Dedifferentiated amniotic fluid mesenchymal stem cell (primary cell): ENCODE data around the gene IQGAP2.

Source experiments
- DNase-seq: peaks from one replicate; pipeline ENCODE4 v3.0.0-alpha.2; 2016; ENCODE audit errors: extremely low spot score

The IQGAP2 gene

DNA sequence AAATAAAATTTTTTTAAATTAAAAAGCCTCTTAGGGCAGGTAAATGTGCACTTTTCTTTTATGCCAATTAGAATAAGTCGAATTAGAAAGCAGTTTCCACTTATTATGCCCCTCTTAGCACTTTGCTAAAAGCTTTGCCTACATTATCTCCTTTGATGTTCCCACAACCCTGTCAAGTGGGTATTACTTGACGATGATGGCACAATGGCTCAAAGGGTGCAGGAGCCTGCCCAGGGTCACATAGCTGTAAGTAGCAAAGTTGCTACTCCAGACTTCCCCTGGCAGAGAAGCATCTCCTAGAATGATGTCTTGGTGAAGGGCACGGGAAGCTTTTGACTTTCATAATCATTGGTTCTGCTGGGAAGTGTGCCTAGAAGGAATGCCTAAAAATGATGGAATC is 18.4 kb upstream of the IQGAP2 start:
- no peak for DNase-seq

DNA sequence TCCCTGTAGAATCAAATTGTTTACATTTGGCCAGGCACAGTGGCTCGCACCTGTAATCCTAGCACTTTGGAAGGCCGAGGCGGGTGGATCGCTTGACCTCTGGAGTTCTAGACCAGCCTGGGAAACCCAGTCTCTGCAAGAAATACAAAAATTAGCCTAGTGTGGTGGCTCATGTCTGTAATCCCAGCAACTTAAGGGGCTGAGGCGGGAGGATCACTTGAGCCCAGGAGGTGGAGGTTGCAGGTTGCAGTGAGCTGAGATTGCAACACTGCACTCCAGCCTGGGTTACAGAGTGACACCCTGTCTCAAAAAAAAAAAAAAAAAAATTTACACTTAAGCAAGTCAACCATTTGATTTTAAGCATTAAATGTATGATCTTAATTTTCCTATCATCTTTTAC is 17.5 kb upstream of the IQGAP2 start:
- DNase-seq: no peak

DNA sequence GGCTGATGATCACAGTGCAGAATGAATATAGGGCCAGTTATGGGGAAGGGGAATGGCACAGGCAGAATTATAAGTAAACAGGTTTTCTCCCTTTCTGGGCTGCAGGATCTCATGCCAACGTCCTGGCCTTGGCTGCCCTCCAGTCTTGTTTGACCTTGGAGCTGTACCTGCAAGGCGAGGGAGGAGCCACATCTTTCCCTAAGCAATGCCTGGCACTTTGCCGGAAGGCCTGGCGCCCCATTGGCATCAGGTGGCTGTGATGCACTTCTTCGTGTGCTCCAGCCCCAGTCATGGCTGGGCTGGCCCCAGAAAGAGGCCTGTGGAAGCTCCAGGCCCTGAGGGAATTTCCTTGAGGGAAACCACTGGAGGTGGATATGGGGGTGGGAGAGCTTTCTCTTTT is 16.7 kb upstream of the IQGAP2 start:
- DNase-seq: no peak

DNA sequence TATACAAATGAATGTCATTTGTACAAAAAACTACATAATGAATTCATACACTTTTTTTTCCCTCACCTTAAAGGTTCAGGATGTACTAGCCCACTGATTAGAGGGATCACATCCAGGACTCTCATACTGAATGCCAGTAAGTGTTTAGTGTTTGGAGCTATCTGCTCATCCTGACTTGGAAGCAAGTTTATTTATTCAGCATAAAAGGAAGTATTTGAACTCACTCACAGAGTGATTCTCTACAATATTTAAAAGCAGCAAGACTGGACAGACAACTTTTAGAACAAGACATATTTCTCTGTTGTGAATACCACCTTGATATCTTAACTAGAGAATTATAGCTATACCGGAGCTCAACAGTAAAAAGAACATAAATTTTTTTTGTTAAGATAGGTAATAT is 14.8 kb upstream of the IQGAP2 start:
- DNase-seq: no peak

DNA sequence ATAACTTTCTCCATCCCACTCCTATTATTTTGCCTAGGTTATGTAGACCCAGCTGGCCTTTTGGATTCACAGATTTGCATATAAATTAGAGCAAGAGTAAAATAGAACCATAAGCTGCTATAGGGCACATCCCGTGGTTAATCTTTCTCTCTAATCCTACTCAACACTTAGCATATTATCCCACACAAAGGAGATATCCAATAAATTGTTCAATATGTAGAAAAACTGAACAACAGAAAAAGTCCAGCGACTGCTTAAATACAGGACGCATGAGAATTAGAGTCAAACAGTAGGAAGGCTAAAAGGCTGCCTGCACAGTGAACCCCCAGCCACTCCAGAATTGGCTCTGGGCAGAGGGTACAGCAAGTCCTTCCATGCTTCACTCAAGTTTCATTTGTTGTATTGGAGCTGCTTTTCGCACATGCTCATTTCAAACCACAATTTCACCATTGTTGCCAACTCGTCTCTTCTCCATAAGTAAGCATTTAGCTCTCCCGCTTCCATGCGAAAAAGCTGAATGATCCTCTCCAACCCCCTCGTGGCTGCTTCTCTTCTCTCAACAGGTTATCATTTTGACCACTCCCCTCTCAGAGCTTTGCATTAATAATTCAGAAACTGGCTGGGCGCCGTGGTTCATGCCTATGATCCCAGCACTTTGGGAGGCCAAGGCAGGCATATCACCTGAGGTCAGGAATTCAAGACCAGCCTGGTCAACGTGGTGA is 14.1 kb upstream of the IQGAP2 start:
- DNase-seq: no peak

DNA sequence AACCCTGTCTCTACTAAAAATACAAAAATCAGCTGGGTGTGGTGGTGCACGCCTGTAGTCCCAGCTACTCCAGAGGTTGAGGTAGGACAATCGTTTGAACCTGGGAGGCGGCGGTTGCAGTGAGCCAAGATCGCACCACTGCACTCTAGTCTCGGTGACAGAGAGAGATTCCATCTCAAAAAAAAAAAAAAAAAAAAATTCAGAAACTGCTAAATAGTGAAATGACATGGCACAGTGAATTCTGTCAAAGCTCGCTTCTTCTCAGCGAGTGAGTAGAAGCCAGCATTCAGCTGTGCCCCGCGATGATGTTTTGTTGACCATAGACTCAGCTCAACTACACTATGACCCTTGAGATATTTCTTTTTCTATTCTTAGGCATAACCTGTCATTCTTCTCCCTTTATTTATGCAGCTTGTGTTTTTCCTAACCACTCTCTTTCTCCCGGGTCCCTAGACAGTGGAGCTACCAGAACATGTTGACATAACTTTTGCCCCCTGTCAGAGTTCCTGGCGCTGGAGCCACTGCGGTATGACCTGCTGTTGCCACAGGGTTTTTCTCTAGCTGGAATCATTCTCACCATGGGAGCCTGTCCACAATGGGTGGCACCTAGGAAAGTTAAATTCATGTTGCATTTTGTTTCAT is 13.5 kb upstream of the IQGAP2 start:
- no peak for DNase-seq

DNA sequence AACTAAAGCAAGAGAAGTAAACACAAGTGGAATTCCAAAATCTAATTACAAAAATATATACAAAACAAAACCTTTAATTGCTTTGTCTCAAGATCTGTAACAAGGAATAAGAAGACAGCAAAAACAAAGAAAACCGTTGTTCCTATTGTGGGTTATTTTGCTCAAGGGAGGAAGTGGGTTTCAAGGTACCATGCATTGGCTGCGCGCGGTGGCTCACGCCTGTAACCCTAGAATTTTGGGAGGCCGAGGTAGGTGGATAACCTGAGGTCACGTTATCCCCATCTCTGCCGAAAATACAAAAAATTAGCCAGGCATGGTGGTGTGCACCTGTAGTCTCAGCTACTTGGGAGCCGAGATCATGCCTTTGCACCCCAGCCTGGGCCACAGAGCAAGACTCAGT is 12.1 kb upstream of the IQGAP2 start:
- no peak for DNase-seq

DNA sequence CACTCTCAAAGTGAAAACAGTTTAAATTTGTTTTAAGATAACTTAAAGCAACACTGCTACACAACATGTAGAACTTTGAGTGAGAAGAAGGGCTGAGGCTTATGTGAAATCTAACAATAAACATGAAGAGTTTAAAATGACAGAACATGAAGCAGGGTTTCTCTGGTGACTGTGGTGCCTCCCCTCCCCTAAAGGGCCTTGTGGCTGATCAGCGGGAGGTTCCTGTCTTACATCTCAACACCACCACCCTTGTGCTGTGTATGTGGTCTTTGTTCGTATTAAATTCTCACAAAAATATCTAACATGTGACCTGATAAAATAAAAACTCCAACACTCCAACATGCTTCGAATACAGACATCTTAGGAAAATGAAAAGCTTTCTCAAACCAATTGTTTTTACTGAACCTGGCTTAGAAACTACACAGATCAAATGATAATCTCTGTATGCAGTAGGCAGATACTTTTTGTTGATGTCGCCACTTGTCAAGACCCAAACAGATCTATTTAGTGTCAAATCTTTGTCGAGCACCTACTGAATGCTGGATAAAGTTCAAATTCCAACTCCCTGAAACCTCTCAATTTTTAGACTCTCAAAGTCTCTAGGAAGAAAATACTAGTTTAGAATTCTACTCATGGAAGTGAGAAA is 9.9 kb upstream of the IQGAP2 start:
- no peak for DNase-seq

DNA sequence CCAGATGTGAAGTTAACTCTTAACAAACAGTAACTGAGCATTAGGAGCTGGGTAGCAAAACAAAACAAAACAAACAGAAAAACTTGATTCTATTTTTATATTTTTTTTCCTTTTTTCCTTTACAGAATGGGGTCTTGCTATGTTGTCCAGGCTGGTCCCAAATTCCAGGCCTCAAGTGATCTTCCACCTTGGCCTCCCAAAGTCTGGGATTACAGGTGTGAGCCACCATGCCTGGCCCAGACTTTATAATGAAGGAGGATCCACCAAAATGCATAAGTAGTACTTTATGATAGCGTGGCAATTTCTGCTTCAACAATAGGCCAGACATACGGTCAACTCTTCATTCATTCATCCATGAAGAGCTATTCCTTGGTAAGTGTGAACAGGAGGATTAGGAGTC is 5.9 kb upstream of the IQGAP2 start:
- no peak for DNase-seq

DNA sequence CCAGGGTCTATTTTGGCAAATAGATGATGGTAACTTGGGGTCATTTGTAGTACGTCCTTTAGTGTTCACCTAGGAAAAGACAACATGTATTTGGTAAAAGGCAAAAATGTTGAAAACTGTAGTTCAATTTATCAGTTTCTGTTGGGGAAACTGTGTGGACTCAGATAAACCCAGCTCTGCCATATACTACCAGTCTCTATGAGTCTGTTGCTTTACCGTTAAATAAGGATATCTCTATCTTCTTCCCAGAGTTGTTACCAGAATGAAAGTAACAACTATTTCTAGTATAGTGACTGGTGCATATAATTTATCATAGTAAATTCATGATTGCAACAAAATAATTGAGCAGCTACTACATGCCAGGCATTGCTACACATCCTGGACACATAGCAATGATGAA is 3.8 kb upstream of the IQGAP2 start:
- no peak for DNase-seq

DNA sequence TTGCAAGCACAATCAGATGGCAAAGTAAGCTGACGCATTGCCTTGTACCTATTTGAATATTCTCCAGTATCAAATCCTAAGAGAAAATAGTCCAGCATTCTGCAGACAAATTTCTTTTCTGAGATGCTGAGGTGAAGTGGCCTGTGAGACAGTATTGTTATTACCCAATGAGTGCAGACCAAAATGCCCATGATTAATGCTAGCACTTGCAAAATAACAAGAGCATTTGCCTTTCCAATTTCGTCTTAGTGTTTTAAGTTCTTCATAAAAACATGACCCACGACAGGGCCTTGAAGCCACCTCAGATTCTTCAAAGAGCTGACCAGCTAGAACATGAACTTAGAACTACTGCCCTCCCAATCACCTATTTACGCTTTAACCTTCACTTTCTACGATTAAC is 2.6 kb upstream of the IQGAP2 start:
- no peak for DNase-seq

DNA sequence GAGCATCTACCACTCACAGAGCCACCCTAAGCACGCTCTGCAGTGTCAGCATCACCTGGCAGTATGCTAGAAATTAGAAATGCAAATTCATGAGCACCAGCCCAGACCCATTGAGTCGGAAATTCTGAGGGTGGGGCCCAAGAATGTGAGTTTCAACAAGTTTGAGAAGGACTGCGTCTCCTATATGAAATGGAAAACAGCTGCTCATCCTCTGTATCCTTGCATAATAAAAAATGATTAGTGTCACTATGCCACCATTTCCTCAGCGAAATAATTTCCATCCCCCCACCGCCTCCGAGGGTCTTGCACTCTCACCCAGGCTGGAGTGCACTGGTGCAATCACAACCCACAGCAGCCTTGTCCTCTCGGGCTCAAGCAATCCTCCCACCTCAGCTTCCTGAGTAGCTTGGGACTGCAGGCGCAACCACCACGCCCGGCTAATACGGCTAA is 1.3 kb upstream of the IQGAP2 start:
- DNase-seq: no peak

DNA sequence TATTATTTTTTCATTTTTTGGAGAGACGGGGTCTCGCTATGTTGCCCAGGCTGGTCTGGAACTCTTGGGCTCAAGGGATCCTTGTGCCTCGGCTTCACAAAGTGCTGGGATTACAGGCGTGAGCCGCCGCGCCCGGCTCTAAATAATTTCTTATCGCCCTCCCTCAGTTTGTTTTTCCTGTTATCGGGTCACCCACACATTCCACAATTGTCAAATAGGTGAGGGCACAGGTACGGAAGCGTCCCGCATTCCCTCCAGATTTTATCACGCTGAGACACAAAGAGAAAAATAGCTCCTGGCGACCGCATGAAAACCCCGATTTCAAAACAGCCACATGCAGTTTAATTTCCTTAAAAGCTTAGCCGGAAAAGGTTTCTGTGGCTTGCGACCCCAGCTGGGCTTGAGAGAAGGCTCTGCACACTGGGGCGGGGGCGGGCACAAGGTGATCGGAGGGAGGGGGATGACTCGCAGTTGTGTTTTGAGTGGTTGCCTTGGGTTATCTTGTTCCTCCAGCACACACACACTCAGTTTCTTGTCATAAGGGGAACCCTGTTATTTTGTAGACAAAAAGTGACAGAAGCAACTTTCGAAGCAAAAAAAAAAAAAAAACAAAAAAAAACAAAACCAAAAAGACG is 717 bp upstream of the IQGAP2 start:
- no peak for DNase-seq

DNA sequence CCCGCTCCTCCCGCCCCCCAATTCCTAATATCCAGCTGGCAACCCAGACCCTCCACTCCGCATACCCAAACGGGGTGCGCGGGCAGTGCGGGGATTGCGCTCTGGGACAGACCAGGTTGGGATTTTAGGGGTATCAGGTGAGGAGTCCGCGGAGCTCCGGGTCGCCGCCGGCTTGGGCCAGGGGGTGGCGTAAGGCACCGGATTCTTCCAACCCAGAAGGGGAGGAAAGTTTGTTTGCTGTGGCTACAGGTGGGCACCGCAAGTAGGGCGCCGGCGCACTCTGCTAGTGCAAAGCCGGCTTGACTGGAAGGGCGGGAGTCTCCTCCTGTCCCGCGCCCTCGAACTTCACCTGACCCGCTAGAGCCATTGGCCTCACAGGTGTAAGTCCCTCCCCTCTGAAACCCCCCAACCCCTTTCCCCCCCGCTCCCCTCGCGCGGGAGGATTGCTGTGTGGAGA is 709 bp downstream of the IQGAP2 start:
- DNase-seq: no peak

DNA sequence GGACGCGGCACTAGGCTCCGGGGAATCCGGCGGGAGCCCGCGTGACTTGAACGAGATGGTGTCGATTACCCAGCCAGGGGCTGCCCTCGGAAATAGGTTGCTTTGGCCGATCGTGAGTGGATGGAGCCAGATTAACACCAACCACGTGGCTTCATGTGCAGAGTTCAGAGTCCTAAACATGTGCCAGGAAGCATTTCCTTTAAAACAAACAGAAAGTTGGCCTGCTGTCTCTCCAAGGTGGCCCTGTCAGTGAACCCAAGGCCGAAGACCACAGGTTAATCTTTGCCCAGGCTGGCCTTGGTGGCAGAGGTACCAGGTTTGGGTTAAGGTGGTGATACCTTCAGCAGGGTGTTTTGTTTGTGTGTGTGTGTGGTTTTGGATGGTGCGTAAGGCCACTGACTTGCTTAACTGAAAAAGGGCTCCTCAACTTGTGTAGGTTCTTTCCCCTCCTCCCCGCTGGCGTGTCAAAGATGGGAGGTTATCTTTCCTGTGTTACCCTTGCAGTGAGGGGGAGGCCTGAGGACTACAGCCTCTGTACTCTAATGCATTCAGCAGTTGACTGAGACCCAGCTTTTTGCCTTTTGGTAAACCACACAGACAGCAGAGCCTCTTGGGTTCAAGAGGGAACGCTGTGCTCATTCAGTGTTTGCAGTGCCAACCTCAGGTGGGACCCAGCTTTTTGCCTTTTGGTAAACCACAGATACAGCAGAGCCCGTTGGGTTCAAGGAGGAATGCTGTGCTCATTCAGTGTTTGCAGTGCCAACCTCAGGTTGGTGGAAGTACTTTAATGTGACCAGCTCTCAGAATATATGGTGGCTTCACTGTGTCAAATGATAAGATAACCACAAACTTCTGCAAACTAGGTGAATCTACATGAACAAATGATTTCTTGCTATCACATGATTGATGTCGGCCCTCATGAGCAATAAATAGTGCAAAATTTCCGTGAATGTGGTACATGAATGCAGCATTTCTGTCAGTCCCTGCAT is 1.4 kb downstream of the IQGAP2 start:
- DNase-seq: no peak

DNA sequence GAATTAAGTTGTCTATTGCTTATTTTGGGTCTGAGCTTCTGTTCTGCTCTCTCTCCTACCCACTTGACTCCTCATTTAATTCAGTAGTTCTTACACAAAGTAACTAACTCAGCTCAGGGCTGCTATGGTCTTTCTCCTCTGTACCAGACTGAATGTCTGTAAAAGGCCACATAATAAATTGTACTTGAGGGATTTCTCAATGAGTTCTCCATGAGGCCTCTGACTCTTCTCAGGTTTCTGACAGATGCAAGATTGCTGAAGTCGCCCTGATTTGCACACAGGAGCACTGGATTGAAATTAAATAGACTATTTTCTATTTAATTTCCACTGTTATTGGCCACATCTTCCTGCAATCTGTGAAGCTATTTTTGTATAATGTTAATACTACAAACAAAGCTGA is 2.9 kb downstream of the IQGAP2 start:
- no peak for DNase-seq

DNA sequence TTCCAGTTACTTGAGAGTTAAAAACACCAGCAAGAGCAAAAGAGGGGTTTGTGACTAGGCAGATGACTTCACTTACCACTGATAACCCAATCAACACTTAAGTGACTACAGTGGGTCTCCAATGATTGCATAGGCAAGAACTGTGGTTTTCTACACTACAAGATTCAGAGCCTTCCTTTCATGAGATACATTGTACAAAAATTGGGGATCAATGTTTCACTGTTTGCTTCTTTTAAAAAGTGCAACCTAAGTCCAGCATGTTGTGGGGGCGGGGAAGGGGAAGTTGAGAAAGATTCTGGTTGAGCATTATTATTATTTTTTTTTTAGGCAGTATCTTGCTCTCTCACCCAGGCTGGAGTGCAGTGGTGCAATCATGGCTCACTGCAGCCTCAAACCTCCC is 3.6 kb downstream of the IQGAP2 start:
- DNase-seq: no peak

DNA sequence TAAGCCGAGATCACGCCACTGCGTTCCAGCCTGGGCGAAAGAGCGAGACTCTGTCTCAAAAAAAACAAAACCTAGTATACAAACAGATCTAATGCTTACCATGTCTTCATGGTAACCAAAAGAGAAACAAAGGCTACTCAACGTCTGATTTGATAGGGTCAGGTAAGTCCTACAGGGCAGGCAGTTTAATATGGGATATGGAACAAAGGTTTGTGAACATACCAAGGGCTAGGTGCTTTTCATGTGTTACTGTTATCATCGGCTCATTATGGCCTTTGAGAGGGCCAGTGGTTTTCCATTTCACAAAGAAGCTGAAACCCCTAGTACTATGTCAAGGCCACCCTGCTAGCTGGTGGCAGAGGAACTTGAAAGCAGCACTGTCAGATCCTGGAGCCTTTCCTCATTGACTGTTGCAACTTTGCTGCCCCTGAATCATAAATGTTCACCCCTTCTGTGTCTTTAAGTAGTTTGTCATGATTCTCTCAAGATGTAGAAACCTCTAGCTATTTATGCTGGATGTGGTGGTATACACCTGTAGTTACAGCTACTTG is 5.1 kb downstream of the IQGAP2 start:
- DNase-seq: no peak

DNA sequence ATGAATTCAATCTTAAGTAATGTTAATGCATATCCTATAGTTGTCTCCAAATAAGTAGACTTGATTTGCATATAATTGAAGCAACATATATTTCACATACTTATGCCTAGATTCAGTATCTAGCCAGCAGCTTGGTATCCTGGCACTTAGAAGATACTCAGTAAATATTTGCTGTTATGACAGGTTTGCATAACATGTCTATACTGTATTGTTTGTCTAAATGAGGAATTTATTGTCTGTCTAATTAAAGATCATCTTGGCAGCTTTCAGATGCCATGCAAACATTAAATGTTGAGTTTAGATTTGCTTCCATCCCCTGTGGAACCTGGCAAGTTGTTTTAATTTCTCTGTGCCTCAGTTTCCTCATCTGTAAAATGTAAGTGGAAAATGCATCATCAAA is 9.4 kb downstream of the IQGAP2 start:
- DNase-seq: no peak

DNA sequence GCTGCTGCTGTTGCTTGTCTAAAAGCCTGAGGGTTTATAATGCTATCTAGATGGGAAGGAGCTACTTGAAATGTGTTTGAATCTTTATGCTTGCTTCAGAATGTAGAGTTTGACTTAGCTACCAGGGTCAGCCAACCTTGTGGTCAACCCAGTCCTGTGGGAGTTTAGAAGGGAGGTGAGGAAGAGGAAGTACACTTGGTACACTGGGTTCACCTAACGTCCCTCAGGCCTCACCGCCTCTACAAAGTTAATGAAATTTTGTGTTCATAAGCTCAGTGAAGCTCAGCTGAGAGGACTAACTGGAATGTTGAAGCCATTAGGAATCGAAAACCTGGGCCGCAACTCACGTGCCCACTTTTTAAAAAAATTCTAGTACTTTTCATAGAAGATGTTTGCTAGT is 10.7 kb downstream of the IQGAP2 start:
- no peak for DNase-seq

DNA sequence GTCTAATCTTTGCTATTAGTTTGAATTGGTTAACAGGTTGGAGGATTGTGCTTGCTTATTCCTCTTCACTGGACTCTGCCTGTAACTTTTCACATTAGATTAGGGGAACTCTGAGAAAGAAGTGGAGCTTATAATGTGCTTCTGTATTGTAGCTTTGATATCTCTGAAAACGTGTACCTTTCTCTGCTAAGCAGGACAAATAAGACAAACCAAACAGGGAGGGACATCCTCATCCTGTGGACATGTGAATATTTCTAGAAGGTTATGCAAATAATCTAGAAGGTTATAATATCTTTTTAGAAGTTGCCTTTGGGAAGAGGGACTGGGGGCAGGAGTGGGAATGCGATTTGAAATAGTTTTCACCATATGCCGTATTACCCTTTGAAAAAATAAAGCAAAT is 11.7 kb downstream of the IQGAP2 start:
- DNase-seq: no peak
